SK-N-SH (cell line): ENCODE data around the gene SNED1. TPM values are rescaled to one million over a fixed set of nuclear protein-coding genes. Genes with fewer than 3 reads are reported as not detected.

Experiments used
- CTCF ChIA-PET: fragments of 300-600, 350-600 bp; formaldehyde crosslinking; extraction: SDS; loops from one replicate; lab custom pipeline; 2021; lab: Yijun Ruan, JAX
- POLR2A ChIA-PET: fragments of 350-600 bp; sonication (Branson Sonifier 250); formaldehyde crosslinking; extraction: SDS; loops from one replicate; lab custom pipeline; 2020; ENCODE audit warnings: antibody characterized with exemption, inconsistent platforms; lab: Yijun Ruan, JAX
- DNase-seq: peaks from one replicate; pipeline ENCODE4 v3.0.0; 2012
- H2AFZ ChIP-seq: fragments of 200-600 bp; sonication (generic); 2 replicates; pipeline ENCODE4 v1.8.1; 2016; ENCODE audit warnings: antibody characterized with exemption, mild to moderate bottlenecking, low read depth
- H3F3A ChIP-seq: fragments of 200-600 bp; sonication (generic); replicated peaks from 2 replicates; pipeline ENCODE3; 2016; ENCODE audit warnings: antibody characterized with exemption, mild to moderate bottlenecking; ENCODE audit not compliant: insufficient read depth
- H3K27ac ChIP-seq, 2 experiments: fragments of 200-500 bp in 1 of 2; fragments of 200-600 bp in 1 of 2; sonication (Bioruptor generic) in 1 of 2; sonication (generic), shearing (Covaris generic) in 1 of 2; 2 replicates each; pipeline versions ENCODE4 v1.5.1 to v1.6.1; 2014 to 2016; ENCODE audit warnings: low read depth in 2 of 2, inconsistent platforms in 1 of 2, low read length in 1 of 2, mild to moderate bottlenecking in 1 of 2, mixed read lengths in 1 of 2
- H3K27me3 ChIP-seq: fragments of 200-600 bp; sonication (generic), shearing (Covaris generic); 2 replicates; pipeline ENCODE4 v1.6.1; 2016; ENCODE audit warnings: mixed run types; ENCODE audit not compliant: insufficient read depth
- H3K36me3 ChIP-seq, 2 experiments: fragments of 200-500 bp in 1 of 2; fragments of 200-600 bp in 1 of 2; sonication (Bioruptor generic) in 1 of 2; sonication (generic) in 1 of 2; replicated peaks in 1 of 2; 2 replicates each; pipeline versions ENCODE3 to v1.5.1; 2014 to 2016; ENCODE audit warnings: low read length in 1 of 2, mild to moderate bottlenecking in 1 of 2; ENCODE audit not compliant: insufficient read depth in 2 of 2, control insufficient read depth in 1 of 2
- H3K4me1 ChIP-seq, 2 experiments: fragments of 200-500 bp in 1 of 2; fragments of 200-600 bp in 1 of 2; sonication (Bioruptor generic) in 1 of 2; sonication (generic), shearing (Covaris generic) in 1 of 2; 2 replicates each; pipeline versions ENCODE4 v1.5.1 to v1.6.1; 2014 to 2016; ENCODE audit warnings: low read depth in 1 of 2, low read length in 1 of 2, mixed run types in 1 of 2; ENCODE audit not compliant: insufficient read depth in 2 of 2, control insufficient read depth in 1 of 2
- H3K4me2 ChIP-seq: fragments of 200-600 bp; sonication (generic), shearing (Covaris generic); 2 replicates; pipeline ENCODE4 v1.6.1; 2017; ENCODE audit warnings: mixed run types
- H3K4me3 ChIP-seq, 2 experiments: fragments of 200-500 bp in 1 of 2; fragments of 200-600 bp in 1 of 2; sonication (Bioruptor generic) in 1 of 2; sonication (generic), shearing (Covaris generic) in 1 of 2; 2 replicates each; pipeline versions ENCODE4 v1.5.1 to v1.8.1; 2014 to 2016; ENCODE audit warnings: low read depth in 2 of 2, inconsistent platforms in 1 of 2, low read length in 1 of 2, mild to moderate bottlenecking in 1 of 2, mixed read lengths in 1 of 2, moderate library complexity in 1 of 2
- H3K79me2 ChIP-seq: fragments of 200-600 bp; sonication (generic); 2 replicates; pipeline ENCODE4 v1.8.1; 2017; ENCODE audit warnings: mild to moderate bottlenecking; ENCODE audit not compliant: insufficient read depth
- H3K9ac ChIP-seq: fragments of 200-600 bp; sonication (generic); 2 replicates; pipeline ENCODE4 v1.6.1; 2017; ENCODE audit warnings: mixed run types
- H3K9me2 ChIP-seq: fragments of 200-600 bp; sonication (generic); 2 replicates; pipeline ENCODE4 v1.6.1; 2017; ENCODE audit warnings: mixed run types
- H3K9me3 ChIP-seq: fragments of 200-600 bp; sonication (generic); 2 replicates; pipeline ENCODE4 v1.6.1; 2017; ENCODE audit warnings: mixed run types, mild to moderate bottlenecking, moderate library complexity
- H4K20me1 ChIP-seq: fragments of 200-600 bp; sonication (generic); 2 replicates; pipeline ENCODE4 v1.6.1; 2017; ENCODE audit warnings: mild to moderate bottlenecking, mixed run types; ENCODE audit not compliant: insufficient read depth
- EZH2phosphoT487 ChIP-seq: fragments of 200-600 bp; sonication (generic); IDR thresholded peaks from 2 replicates; pipeline ENCODE4 v1.6.1; 2017; ENCODE audit warnings: low read depth, mixed run types, mild to moderate bottlenecking, antibody characterized with exemption, moderate library complexity, borderline replicate concordance
- FOSL2 ChIP-seq: IDR thresholded peaks from 2 replicates; pipeline ENCODE4 v1.4.0; 2012; ENCODE audit warnings: low read depth, mild to moderate bottlenecking, moderate library complexity, borderline replicate concordance
- GABPA ChIP-seq: IDR thresholded peaks from 2 replicates; pipeline ENCODE4 v1.4.0; 2012; ENCODE audit warnings: low read depth, mild to moderate bottlenecking
- MEF2A ChIP-seq: IDR thresholded peaks from 2 replicates; pipeline ENCODE4 v1.4.0; 2012; ENCODE audit warnings: low read depth, borderline replicate concordance
- NFIC ChIP-seq: IDR thresholded peaks from 2 replicates; pipeline ENCODE4 v1.4.0; 2012; ENCODE audit warnings: borderline replicate concordance
- NRF1 ChIP-seq: IDR thresholded peaks from 2 replicates; pipeline ENCODE4 v1.6.1; 2012; ENCODE audit warnings: low read depth, mild to moderate bottlenecking, low read length
- POLR2AphosphoS5 ChIP-seq: IDR thresholded peaks from 2 replicates; pipeline ENCODE4 v1.6.1; 2012; ENCODE audit warnings: low read depth, low read length
- RAD21 ChIP-seq: IDR thresholded peaks from 2 replicates; pipeline ENCODE4 v1.6.1; 2012; ENCODE audit warnings: mild to moderate bottlenecking, low read length
- RXRA ChIP-seq: IDR thresholded peaks from 2 replicates; pipeline ENCODE4 v1.4.0; 2012; ENCODE audit warnings: low read depth, mild to moderate bottlenecking, borderline replicate concordance
- SIN3A ChIP-seq: IDR thresholded peaks from 2 replicates; pipeline ENCODE4 v1.6.1; 2012; ENCODE audit warnings: low read depth, mild to moderate bottlenecking, low read length, moderate library complexity, borderline replicate concordance
- TCF12 ChIP-seq: IDR thresholded peaks from 2 replicates; pipeline ENCODE4 v1.4.0; 2012
- YY1 ChIP-seq: IDR thresholded peaks from 2 replicates; pipeline ENCODE4 v1.4.0; 2012; ENCODE audit warnings: low read depth, mild to moderate bottlenecking
- WGBS: methylation state at CpG from one replicate; pipeline ENCODE4 v1.1.6; 2017; ENCODE audit warnings: low lambda C conversion rate; 5-methylcytosine and 5-hydroxymethylcytosine counted together
- polyA plus RNA-seq, 3 experiments: library from polyadenylated mRNA; depleted of rRNA; stranded (reverse); fragments of >200 nt; gene quantifications; 2 replicates each; pipeline ENCODE4 v1.2.3, GENCODE V29; 2012
- TF ChIP-seq, protein P1 (sequence below): fragments of 150-350 bp; IDR thresholded peaks from 2 replicates; pipeline ENCODE4 v1.6.1; 2017; ENCODE audit warnings: antibody characterized with exemption, low read length, low read depth, borderline replicate concordance
- TF ChIP-seq, protein P2 (sequence below): IDR thresholded peaks from 2 replicates; pipeline ENCODE4 v1.4.0; 2012; ENCODE audit warnings: low read depth, borderline replicate concordance
- TF ChIP-seq, protein P3 (sequence below): IDR thresholded peaks from 2 replicates; pipeline ENCODE4 v1.4.0; 2012; ENCODE audit warnings: low read depth, borderline replicate concordance

The SNED1 gene
- polyA plus RNA-seq, 1 of the 3 experiments (the other 2 are of a cell fraction): 0.03 TPM

DNA sequence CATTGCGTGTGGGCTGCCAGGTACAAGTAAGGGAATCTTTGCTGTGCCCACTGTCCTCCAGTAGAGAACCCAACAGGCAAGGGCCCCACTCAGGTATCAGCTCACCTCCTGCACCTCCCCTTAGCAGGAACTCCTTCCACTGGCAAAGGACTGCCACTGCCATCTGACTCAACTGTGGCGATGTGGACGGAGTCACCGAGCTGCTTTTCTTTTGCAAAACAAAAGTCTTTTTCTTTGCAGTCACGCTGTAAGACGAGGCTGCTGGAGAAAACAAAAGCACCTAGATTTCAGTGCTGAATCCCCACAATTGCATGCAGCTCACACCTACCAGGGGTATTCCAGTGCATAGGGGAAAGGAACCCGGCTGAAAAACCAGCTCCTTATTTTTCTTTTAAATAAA lies 95.8 kb downstream of the SNED1 start:
- no peak overlapping the region for H3K27ac ChIP-seq
- no peak overlapping the region for H3K4me2 ChIP-seq
- ChIA-PET CTCF (interaction anchor here (1.0 to 2.8 kb wide), 2 partner anchors 15 to 243 kb away, joined by 3 to 10 read pairs; no protein-coding TSS in a partner anchor), POLR2A (no interaction called here)
- no peaks in the 10 kb centered on the region for H3K9me3 ChIP-seq
- peaks cover 29 to 92% of the 10 kb centered on the region in 2 experiments for H3K36me3 ChIP-seq
- TF ChIP-seq, protein P1, sequence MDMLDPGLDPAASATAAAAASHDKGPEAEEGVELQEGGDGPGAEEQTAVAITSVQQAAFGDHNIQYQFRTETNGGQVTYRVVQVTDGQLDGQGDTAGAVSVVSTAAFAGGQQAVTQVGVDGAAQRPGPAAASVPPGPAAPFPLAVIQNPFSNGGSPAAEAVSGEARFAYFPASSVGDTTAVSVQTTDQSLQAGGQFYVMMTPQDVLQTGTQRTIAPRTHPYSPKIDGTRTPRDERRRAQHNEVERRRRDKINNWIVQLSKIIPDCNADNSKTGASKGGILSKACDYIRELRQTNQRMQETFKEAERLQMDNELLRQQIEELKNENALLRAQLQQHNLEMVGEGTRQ: no peak
- TF ChIP-seq GABPA: no peak
- TF ChIP-seq RAD21: no peak
- no peak for TF ChIP-seq NFIC
- no peak for TF ChIP-seq POLR2AphosphoS5
- no peak for TF ChIP-seq FOSL2
- TF ChIP-seq, protein P2, sequence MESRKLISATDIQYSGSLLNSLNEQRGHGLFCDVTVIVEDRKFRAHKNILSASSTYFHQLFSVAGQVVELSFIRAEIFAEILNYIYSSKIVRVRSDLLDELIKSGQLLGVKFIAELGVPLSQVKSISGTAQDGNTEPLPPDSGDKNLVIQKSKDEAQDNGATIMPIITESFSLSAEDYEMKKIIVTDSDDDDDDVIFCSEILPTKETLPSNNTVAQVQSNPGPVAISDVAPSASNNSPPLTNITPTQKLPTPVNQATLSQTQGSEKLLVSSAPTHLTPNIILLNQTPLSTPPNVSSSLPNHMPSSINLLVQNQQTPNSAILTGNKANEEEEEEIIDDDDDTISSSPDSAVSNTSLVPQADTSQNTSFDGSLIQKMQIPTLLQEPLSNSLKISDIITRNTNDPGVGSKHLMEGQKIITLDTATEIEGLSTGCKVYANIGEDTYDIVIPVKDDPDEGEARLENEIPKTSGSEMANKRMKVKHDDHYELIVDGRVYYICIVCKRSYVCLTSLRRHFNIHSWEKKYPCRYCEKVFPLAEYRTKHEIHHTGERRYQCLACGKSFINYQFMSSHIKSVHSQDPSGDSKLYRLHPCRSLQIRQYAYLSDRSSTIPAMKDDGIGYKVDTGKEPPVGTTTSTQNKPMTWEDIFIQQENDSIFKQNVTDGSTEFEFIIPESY: no peak
- TF ChIP-seq, protein P3, sequence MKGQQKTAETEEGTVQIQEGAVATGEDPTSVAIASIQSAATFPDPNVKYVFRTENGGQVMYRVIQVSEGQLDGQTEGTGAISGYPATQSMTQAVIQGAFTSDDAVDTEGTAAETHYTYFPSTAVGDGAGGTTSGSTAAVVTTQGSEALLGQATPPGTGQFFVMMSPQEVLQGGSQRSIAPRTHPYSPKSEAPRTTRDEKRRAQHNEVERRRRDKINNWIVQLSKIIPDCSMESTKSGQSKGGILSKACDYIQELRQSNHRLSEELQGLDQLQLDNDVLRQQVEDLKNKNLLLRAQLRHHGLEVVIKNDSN: no peak
- no peak for TF ChIP-seq RXRA
- TF ChIP-seq NRF1: no peak
- TF ChIP-seq YY1: no peak
- no peak for TF ChIP-seq SIN3A
- no peak for TF ChIP-seq MEF2A
- no peak for TF ChIP-seq EZH2phosphoT487
- no peak for TF ChIP-seq TCF12
- H3K9ac ChIP-seq: no peak overlapping the region
- no peaks in the 10 kb centered on the region for H4K20me1 ChIP-seq
- H3K79me2 ChIP-seq: peaks cover 15% of the 10 kb centered on the region
- WGBS: 95% methylated on average over 7 of the region's 7 CpGs
- no peak overlapping the region for H2AFZ ChIP-seq
- no peaks in the 10 kb centered on the region for H3K4me1 ChIP-seq
- no peaks in the 10 kb centered on the region for H3F3A ChIP-seq
- H3K4me3 ChIP-seq: no peak overlapping the region
- H3K9me2 ChIP-seq: no peaks in the 10 kb centered on the region
- DNase-seq: no peak
- H3K27me3 ChIP-seq: no peaks in the 10 kb centered on the region

GRCh38 chr2:241094924-241095420 lies 96.6 kb downstream of the SNED1 start:
- H3K4me2 ChIP-seq: no peak overlapping the region
- no peaks in the 10 kb centered on the region for H3K4me1 ChIP-seq
- H3K9me2 ChIP-seq: no peaks in the 10 kb centered on the region
- WGBS: 83% methylated on average over 6 of the region's 6 CpGs
- no peak overlapping the region for H3K9ac ChIP-seq
- POLR2A ChIA-PET: no interaction called here
- TF ChIP-seq POLR2AphosphoS5 (no peak), NFIC (no peak)
- TF ChIP-seq, all 33 proteins: peak for 0
- H3K79me2 ChIP-seq: peaks cover 23% of the 10 kb centered on the region
- peaks cover 25 to 91% of the 10 kb centered on the region in 2 experiments for H3K36me3 ChIP-seq
- H4K20me1 ChIP-seq: no peaks in the 10 kb centered on the region
- no peak for DNase-seq
- H2AFZ ChIP-seq: no peak overlapping the region
- H3K27me3 ChIP-seq: no peaks in the 10 kb centered on the region
- CTCF ChIA-PET: interaction anchor here (1.0 to 1.1 kb wide), 2 partner anchors 243 to 244 kb away, joined by 3 read pairs; no protein-coding TSS in a partner anchor
- no peak overlapping the region for H3K4me3 ChIP-seq
- no peak overlapping the region for H3K27ac ChIP-seq
- no peaks in the 10 kb centered on the region for H3K9me3 ChIP-seq
- no peaks in the 10 kb centered on the region for H3F3A ChIP-seq
